Medulla oblongata (tissue), 1 donor: ENCODE measurements around the gene PRUNE2.
"Not testable (repeated sequence)": the region's sequence is repeated elsewhere in the genome, so short reads cannot be mapped to it uniquely, and the experiment has no call there.

ENCODE experiments used
- DNase-seq: peaks from one replicate; pipeline ENCODE4 v3.0.0-alpha.2; 2015; ENCODE audit errors: extremely low spot score

The PRUNE2 gene

GRCh38 chr9:76692458-76693129 is 213.3 kb downstream of the PRUNE2 start:
- no peak for DNase-seq

GRCh38 chr9:76691517-76692313 is 214.2 kb downstream of the PRUNE2 start:
- DNase-seq, result peak; percentile 73

- DNase-seq, result no peak
These were observed 214.9 kb downstream of the PRUNE2 start for GRCh38 chr9:76690973-76691370.

GRCh38 chr9:76690246-76690972 is 215.5 kb downstream of the PRUNE2 start:
- DNase-seq, result no peak

DNA sequence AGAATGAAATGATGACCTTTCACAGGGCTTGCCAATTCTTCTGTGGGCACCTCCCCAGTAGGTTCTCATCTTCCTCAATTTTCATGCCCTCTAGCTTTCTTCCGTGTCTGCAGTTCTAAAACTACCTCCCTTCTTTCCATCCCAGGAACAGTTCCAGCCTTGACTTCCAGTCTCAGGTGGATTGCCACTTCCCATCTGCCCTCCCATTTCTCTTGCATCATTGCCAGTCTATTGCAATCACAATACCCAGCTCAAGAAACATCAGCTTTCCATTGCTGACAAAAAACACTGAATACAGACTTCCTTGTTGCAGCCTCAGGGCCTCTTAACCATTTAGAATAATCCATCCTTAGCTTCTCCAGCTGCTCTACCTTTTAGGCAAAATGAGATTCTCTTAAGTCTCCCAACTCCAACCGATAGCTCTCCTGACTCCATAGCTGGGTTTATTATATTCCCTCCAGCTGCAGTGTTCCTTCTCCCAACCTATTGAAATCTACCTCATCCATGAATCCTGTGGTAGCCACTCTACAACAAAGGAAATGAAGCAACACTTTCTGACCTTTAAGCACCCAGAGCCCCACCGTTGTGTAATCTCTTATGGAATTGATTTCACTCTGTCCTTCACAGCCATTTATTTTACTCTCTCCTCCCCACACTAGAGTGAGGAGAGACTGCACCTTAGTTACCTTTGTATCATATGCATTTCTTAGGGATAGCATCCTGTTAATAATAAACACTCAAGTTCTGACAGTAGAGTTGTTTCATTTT is 217.3 kb downstream of the PRUNE2 start:
- DNase-seq, result no peak

DNA sequence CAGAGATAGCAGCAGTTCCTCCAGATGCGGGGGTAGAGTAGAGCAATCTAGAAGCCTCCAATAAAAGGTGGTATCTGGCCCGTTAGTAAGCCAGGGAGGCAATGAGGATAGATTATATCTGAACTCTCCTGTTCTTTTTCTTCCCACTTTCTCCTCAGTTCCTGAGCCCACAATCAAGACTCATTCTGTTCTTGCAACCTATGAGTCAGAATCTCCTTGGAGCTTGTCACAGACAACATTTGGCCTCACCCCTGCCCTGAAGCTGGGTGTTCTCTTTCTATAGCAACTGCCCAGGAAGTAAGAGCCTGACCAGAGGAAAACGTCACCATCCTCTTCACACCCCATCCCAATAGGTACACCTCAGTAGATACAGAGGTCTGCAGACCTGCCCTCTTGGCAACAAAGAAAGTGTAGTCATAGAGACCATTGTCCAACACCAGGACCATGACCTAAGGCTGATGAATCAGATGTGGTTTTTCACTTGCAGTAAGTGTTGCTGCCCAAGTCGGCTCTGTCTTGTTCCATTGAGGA is 218.0 kb downstream of the PRUNE2 start:
- no peak for DNase-seq

GRCh38 chr9:76686756-76687155 is 219.2 kb downstream of the PRUNE2 start:
- DNase-seq, result no peak

DNA sequence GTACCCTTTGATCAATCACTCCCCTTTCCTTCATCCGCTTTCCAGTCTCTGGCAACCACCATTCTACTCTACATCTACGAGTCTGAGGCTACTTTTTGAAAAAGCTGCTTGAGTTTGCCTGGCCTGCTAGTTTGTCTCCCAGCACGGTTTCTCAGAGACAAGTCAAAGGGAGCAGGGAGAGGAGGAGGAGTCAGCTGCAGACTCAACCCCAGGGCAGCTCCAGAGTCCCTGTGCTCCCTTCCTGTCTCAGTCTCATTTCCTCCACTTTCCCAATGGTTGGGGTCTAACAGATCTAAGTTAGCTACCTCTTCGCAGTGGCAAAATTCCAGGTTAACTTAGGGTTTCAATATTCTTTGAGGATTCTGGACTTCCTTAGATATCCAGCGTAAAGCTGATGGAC is 221.7 kb downstream of the PRUNE2 start:
- DNase-seq, result no peak

GRCh38 chr9:76681556-76681955 is 224.4 kb downstream of the PRUNE2 start:
- no peak for DNase-seq

- no peak for DNase-seq
These were observed 225.0 kb downstream of the PRUNE2 start for GRCh38 chr9:76680716-76681425.

- DNase-seq, result no peak
These were observed 228.3 kb downstream of the PRUNE2 start for GRCh38 chr9:76677481-76678055.

DNA sequence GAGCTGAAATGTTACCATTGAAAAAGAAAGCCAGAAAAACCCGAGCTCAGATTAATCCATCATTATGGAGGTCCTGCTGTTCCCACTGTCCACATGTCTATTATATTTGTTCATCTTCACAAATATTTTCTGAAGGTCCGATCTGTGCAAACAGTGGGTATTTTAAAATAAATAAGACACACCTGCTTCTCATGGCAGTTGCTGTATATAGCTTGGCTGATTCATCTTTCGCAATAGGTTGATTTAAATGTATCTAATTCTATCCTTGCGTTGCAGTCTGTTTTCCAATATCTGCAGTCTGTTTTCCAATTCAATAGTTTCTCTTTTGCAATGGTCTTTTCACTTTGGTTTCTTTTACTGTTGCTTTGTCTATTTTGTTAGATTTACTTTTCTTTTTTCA is 229.1 kb downstream of the PRUNE2 start:
- DNase-seq, result no peak

GRCh38 chr9:76667521-76667957 is 238.4 kb downstream of the PRUNE2 start:
- DNase-seq, result no peak

DNA sequence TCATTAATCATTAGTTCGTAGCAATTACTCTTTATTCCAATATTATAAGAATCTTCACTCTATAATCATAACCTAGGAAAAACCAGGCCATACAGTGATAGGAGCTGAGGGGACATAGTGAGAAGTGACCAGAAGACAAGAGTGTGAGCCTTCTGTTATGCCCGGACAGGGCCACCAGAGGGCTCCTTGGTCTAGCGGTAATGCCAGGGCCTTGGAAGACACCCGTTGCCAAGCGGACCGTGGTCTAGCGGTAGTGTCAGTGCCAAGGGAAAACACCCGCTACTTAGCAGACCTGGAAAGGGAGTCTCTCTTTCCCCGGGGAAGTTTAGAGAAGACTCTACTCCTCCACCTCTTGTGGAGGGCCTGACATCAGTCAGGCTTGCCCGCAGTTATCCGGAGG is 239.9 kb downstream of the PRUNE2 start:
- not testable (repeated sequence) for DNase-seq

- no peak for DNase-seq
These were observed 240.5 kb downstream of the PRUNE2 start for GRCh38 chr9:76665458-76665857.

GRCh38 chr9:76664120-76664519 is 241.8 kb downstream of the PRUNE2 start:
- no peak for DNase-seq

- no peak for DNase-seq
These were observed 243.2 kb downstream of the PRUNE2 start for GRCh38 chr9:76662476-76663281.

- peak; percentile 49 for DNase-seq
These were observed 247.2 kb downstream of the PRUNE2 start for GRCh38 chr9:76658510-76659231.

DNA sequence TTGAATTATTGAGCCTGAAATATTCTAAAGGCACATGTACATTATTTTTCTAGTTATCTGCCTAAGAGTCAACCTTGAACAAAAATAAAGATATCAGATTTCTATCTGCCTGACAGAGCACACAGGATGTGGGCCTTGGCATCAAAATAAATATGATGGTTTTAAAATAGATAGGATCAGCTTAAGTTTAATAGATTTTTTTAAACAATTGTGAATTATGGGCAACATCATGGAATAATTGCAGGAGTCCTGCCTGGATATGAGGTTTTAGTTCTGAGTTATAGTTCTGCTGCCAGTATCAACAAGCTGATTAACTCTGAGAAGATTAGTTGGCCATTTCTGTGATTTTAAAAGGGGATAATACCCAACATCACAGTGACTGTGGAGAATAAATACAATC is 248.6 kb downstream of the PRUNE2 start:
- no peak for DNase-seq
